ENCODE data around the gene NECTIN1. TPM values are rescaled to one million over a fixed set of nuclear protein-coding genes. Genes with fewer than 3 reads are reported as not detected.
A peak's percentile ranks its signal among the peaks of the same experiment; 100 is the strongest.

The NECTIN1 gene
- total and polyA plus RNA-seq, 2 of the 4 experiments (the other 2 are of a cell fraction), result 2.3 to 4.2 TPM

DNA sequence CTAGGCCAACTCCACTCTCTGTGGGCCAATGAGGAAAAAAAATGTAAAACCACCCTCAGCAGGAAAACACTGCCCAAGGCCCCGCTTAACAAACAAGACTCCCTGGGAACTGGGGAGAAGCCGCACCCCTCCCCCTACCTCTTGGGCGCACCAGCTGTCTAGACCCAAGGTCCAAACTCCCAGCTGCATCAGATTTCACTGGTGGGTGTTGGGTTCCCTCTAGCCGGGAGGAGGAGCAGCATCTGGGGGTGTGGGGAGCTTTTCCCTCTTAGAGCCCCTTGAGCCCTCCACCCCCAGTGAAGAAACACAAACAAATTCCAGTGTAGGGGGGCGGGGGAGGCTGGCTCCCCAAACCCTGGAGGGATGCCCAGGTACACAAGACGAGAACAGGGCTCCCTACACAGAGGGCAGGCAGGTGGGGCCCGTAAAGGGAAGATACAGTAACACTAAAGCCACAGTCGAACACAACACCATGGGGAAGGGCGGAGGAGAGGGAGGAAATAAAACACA, 64.9 kb downstream of the NECTIN1 start:
- Histone ChIP-seq H2AFZ (replicated peaks; ENCODE audit: low read length, poor library complexity) (no peak overlapping the region), H2AK9ac (replicated peaks; ENCODE audit: low read depth, low read length, poor library complexity) (peak overlapping the region; percentile 65), H3K18ac (ENCODE audit: low read depth, low read length) (no peak overlapping the region), H3K9me3 (ENCODE audit: control insufficient read depth, insufficient read depth, low read length) (no peaks in the 10 kb centered on the region), H4K20me1 (ENCODE audit: insufficient read depth, low read length) (0 out of 2 replicates have a peak, but pooled peaks cover 5% of the 10 kb centered on the region), H4K5ac (ENCODE audit: low read depth, low read length) (no peak overlapping the region), H3K27me3 (ENCODE audit: control insufficient read depth, insufficient read depth, low read length) (no peaks in the 10 kb centered on the region), H3K4me1 (ENCODE audit: control insufficient read depth, insufficient read depth, low read length) (no peaks in the 10 kb centered on the region; the same call in 1 of the 2 replicates), H3K23ac (ENCODE audit: low read depth, low read length) (no peak overlapping the region), H2BK15ac (ENCODE audit: low read depth, low read length) (no peak overlapping the region), H2BK5ac (ENCODE audit: low read depth, low read length, poor library complexity, severe bottlenecking) (no peak overlapping the region), H3K4me2 (ENCODE audit: low read depth, low read length) (no peak overlapping the region), H4K91ac (ENCODE audit: insufficient read depth, low read depth, low read length) (no peak overlapping the region), H2BK120ac (ENCODE audit: low read depth, low read length) (no peak overlapping the region), H3K4me3 (ENCODE audit: insufficient read depth, low read depth, low read length) (no peak overlapping the region), H3K9me1 (ENCODE audit: insufficient read depth, low read length) (no peaks in the 10 kb centered on the region), H4K8ac (ENCODE audit: low read depth in 2 of 2, low read length in 2 of 2) (no peak overlapping the region), H3K9ac (ENCODE audit: low read depth, low read length) (no peak overlapping the region), H2BK20ac (ENCODE audit: low read depth, low read length) (no peak overlapping the region), H3K79me1 (ENCODE audit: low read depth in 1 of 2, low read length in 2 of 2) (no peaks in the 10 kb centered on the region), H3K36me3 (ENCODE audit: control insufficient read depth, insufficient read depth, low read length) (no peaks in the 10 kb centered on the region), H3K14ac (replicated peaks; ENCODE audit: low read depth, low read length) (no peak overlapping the region), H3K4ac (ENCODE audit: low read depth, low read length) (no peak overlapping the region), H2AK5ac (ENCODE audit: low read depth, low read length) (no peak overlapping the region), H3K56ac (ENCODE audit: extremely low read depth, insufficient read depth, low read length) (no peak overlapping the region), H3K27ac (ENCODE audit: insufficient read depth, low read length) (no peak overlapping the region)
- ChIA-PET CTCF (interaction anchor here (1.5 to 2.2 kb wide), 2 partner anchors 65 to 444 kb away, joined by 3 to 7 read pairs; partner anchors contain the start of gene NECTIN1), POLR2A (ENCODE audit: unreplicated experiment) (no interaction called here)
- dilution Hi-C loops (cut with HindIII; ENCODE audit: low sequenced_read_pairs, unreplicated experiment) (no loop called here), in situ Hi-C loops (cut with MboI; ENCODE audit: low sequenced_read_pairs) (no loop called here), intact Hi-C loops (cut with micrococcal nuclease) (no loop called here)
- no CpG with 5 or more reads among the region's 9 CpGs for WGBS, 2 experiments (ENCODE audit: extremely low coverage in 2 of 2, insufficient read length in 1 of 2)
- ATAC-seq (ENCODE audit: low read depth), result peak; percentile 25
- BruUV-seq (replicated peaks), result no TSS peak
- TF ChIP-seq POLR2A (IDR thresholded peaks at IDR 0.05; ENCODE audit: low read depth, low read length) (no peak), RAD21 (IDR thresholded peaks at IDR 0.05; ENCODE audit: low read length) (no peak), FOS (IDR thresholded peaks at IDR 0.05; ENCODE audit: low read depth, low read length) (no peak), USF2 (IDR thresholded peaks at IDR 0.05; ENCODE audit: low read depth, low read length) (no peak), RFX5 (IDR thresholded peaks at IDR 0.05; ENCODE audit: low read depth, low read length) (no peak), SMC3 (IDR thresholded peaks at IDR 0.05; ENCODE audit: low read depth, low read length) (no peak), MAZ (IDR thresholded peaks at IDR 0.05; ENCODE audit: borderline replicate concordance, low read depth, low read length) (no peak), CHD1 (IDR thresholded peaks at IDR 0.05; ENCODE audit: low read depth, low read length) (no peak), RCOR1 (IDR thresholded peaks at IDR 0.05; ENCODE audit: insufficient replicate concordance, low read length) (no peak), NFE2L2 (IDR thresholded peaks at IDR 0.05; ENCODE audit: low read depth, low read length) (no peak), MXI1 (IDR thresholded peaks at IDR 0.05; ENCODE audit: borderline replicate concordance, low read depth, low read length) (no peak), BHLHE40 (IDR thresholded peaks at IDR 0.05; ENCODE audit: low read depth, low read length) (no peak), MAFK (IDR thresholded peaks at IDR 0.05; ENCODE audit: low read depth, low read length) (no peak), CEBPB (IDR thresholded peaks at IDR 0.05; ENCODE audit: low read depth, low read length) (no peak)
- TF ChIP-seq, protein P1, sequence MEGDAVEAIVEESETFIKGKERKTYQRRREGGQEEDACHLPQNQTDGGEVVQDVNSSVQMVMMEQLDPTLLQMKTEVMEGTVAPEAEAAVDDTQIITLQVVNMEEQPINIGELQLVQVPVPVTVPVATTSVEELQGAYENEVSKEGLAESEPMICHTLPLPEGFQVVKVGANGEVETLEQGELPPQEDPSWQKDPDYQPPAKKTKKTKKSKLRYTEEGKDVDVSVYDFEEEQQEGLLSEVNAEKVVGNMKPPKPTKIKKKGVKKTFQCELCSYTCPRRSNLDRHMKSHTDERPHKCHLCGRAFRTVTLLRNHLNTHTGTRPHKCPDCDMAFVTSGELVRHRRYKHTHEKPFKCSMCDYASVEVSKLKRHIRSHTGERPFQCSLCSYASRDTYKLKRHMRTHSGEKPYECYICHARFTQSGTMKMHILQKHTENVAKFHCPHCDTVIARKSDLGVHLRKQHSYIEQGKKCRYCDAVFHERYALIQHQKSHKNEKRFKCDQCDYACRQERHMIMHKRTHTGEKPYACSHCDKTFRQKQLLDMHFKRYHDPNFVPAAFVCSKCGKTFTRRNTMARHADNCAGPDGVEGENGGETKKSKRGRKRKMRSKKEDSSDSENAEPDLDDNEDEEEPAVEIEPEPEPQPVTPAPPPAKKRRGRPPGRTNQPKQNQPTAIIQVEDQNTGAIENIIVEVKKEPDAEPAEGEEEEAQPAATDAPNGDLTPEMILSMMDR (conservative IDR thresholded peaks at IDR 0.05; ENCODE audit: low read depth, low read length), result no peak
- TF ChIP-seq, protein P2, sequence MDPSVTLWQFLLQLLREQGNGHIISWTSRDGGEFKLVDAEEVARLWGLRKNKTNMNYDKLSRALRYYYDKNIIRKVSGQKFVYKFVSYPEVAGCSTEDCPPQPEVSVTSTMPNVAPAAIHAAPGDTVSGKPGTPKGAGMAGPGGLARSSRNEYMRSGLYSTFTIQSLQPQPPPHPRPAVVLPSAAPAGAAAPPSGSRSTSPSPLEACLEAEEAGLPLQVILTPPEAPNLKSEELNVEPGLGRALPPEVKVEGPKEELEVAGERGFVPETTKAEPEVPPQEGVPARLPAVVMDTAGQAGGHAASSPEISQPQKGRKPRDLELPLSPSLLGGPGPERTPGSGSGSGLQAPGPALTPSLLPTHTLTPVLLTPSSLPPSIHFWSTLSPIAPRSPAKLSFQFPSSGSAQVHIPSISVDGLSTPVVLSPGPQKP (IDR thresholded peaks at IDR 0.05; ENCODE audit: borderline replicate concordance, low read depth, low read length), result no peak
- peak; percentile 16 for DNase-seq

Measured in IMR-90 (cell line).